Activated CD8-positive, alpha-beta T cell treated with anti-CD3 and anti-CD28 coated beads for 36 hours (primary cell): ENCODE measurements around the gene PIP5K1B. TPM values are rescaled to one million over a fixed set of nuclear protein-coding genes. Genes with fewer than 3 reads are reported as not detected.

ENCODE experiments used
- ATAC-seq: fragments of 200-7000 bp; cut with Tn5 transposase; one replicate; pipeline ENCODE4 v1.10.0; 2021; ENCODE audit warnings: mild to moderate bottlenecking, moderate library complexity
- CTCF ChIA-PET: fragments of 350-600 bp; sonication (Branson Sonifier 250); formaldehyde crosslinking; loops from one replicate; lab custom pipeline; 2021; ENCODE audit warnings: antibody characterized with exemption; lab: Charles Lee
- POLR2A ChIA-PET: fragments of 350-600 bp; sonication (Branson Sonifier 250); formaldehyde crosslinking; loops from one replicate; lab custom pipeline; 2021; ENCODE audit warnings: antibody characterized with exemption; lab: Charles Lee
- DNase-seq: peaks from one replicate; pipeline ENCODE4 v3.0.0-alpha.2; 2020
- H3K27ac Mint-ChIP-seq: one replicate; pipeline ENCODE4 v1.8.0; 2021; ENCODE audit warnings: mild to moderate bottlenecking, mixed read lengths
- H3K27me3 Mint-ChIP-seq: one replicate; pipeline ENCODE4 v1.8.0; 2021; ENCODE audit warnings: mixed read lengths
- H3K36me3 Mint-ChIP-seq: one replicate; pipeline ENCODE4 v1.8.0; 2021; ENCODE audit warnings: low read depth, mixed read lengths
- H3K4me1 Mint-ChIP-seq: one replicate; pipeline ENCODE4 v1.8.0; 2021; ENCODE audit warnings: low read depth, mixed read lengths
- H3K4me3 Mint-ChIP-seq: one replicate; pipeline ENCODE4 v1.8.0; 2021; ENCODE audit warnings: mild to moderate bottlenecking, moderate library complexity, mixed read lengths
- H3K9me3 Mint-ChIP-seq: one replicate; pipeline ENCODE4 v1.8.0; 2021; ENCODE audit warnings: mixed read lengths
- CTCF ChIP-seq: fragments of 200-600 bp; IDR thresholded peaks from one replicate; pipeline ENCODE4 v1.8.0; 2022; ENCODE audit warnings: antibody characterized with exemption, mild to moderate bottlenecking
- intact Hi-C: fragments of 100-400 bp; cut with micrococcal nuclease; formaldehyde crosslinking; loops from one replicate; pipeline ENCODE4 v1.10.0; 2022
- total RNA-seq, 2 experiments: library from RNA; stranded (reverse); gene quantifications; one replicate each; pipeline ENCODE4 v1.2.3, GENCODE V29; 2021

PIP5K1B gene
- total RNA-seq, 2 experiments from 2014 or later = 0.43 to 0.98 TPM

DNA sequence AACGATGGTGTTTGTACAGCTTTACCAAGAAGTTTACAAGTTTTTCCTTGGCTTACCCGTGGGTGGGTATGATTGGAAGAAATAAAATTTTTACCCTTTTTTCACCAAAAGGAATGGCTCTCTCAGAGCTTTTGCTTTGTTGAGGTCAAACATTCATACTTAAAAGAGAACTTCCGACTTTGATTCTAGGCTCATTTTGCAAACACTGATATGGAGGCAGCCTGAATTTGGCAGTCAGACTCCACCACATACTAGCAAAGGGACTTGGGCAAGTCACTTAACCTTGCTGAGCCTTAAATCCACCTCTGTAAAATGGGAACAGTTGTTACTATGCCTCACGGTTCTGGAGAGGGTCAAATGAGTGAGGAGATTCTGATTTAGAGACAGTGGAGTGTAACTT lies 155.4 kb downstream of the PIP5K1B start:
- ATAC-seq = no peak

GRCh38 chr9:68861436-68861835 lies 156.4 kb downstream of the PIP5K1B start:
- no peaks in the 10 kb centered on the region for H3K9me3 Mint-ChIP-seq
- intact Hi-C loops = no loop called here
- DNase-seq (no peak), ATAC-seq (no peak)
- no peaks in the 10 kb centered on the region for H3K36me3 Mint-ChIP-seq
- ChIA-PET CTCF (no interaction called here), POLR2A (no interaction called here)
- no peak overlapping the region for H3K27ac Mint-ChIP-seq
- no peaks in the 10 kb centered on the region for H3K4me1 Mint-ChIP-seq
- no peak overlapping the region for H3K4me3 Mint-ChIP-seq
- H3K27me3 Mint-ChIP-seq = peaks cover under 1% of the 10 kb centered on the region
- no peak for TF ChIP-seq CTCF

More for the DNA sequence above, 155.4 kb downstream of the PIP5K1B start:
- intact Hi-C loops = no loop called here
- ChIA-PET POLR2A (no interaction called here), CTCF (no interaction called here)
- no peak for TF ChIP-seq CTCF
- Mint-ChIP-seq H3K4me1 (no peaks in the 10 kb centered on the region), H3K36me3 (no peaks in the 10 kb centered on the region), H3K27me3 (peaks cover 4% of the 10 kb centered on the region), H3K4me3 (no peak overlapping the region), H3K27ac (no peak overlapping the region), H3K9me3 (no peaks in the 10 kb centered on the region)
- DNase-seq = no peak

DNA sequence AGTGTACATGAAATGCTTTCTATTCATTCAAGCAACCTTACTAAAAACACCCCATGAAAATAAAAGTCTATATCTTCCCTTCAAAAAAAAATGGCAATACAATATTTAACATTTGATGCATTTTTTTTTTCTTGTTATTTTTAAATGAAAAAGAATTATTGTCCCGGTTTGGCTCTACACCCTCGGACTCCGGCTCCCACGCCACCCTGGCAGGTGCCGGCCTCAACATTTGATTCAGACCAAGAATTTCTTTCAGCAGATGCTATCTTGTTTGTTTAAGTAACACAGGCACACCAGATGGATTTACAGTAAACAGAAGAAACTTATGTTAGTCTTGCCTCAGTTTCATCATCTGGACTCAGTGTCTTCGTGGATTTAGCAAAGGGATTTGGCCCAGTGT lies 162.0 kb downstream of the PIP5K1B start:
- Mint-ChIP-seq H3K27ac (no peak overlapping the region), H3K4me1 (no peaks in the 10 kb centered on the region), H3K36me3 (no peaks in the 10 kb centered on the region), H3K27me3 (no peaks in the 10 kb centered on the region), H3K9me3 (no peaks in the 10 kb centered on the region), H3K4me3 (no peak overlapping the region)
- intact Hi-C loops = loop anchor here (5.0 kb wide), 1 partner anchor 50 kb away; no protein-coding TSS in a partner anchor
- CTCF ChIA-PET = no interaction called here
- ATAC-seq = no peak
- TF ChIP-seq CTCF = no peak
- no peak for DNase-seq
- POLR2A ChIA-PET = no interaction called here

DNA sequence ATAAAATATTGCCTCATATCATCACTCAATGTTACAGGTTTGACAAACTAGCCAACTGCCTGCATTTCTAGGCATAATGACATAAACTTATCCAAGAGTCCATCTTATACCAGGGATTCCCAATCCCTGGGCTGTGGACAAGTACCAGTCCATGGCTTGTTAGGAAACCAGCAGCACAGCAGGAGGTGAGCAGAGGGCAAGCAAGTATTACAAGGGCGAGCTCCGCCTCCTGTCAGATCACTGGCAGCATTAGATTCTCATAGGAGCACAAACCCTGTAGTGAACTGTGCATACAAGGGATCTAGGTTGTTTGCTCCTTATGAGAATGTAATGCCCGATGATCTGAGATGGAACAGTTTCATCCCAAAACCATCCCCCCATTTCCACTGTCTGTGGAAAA lies 164.0 kb downstream of the PIP5K1B start:
- no peaks in the 10 kb centered on the region for H3K4me1 Mint-ChIP-seq
- DNase-seq = no peak
- peaks cover 4% of the 10 kb centered on the region for H3K27me3 Mint-ChIP-seq
- H3K9me3 Mint-ChIP-seq = no peaks in the 10 kb centered on the region
- no peak for TF ChIP-seq CTCF
- ChIA-PET POLR2A (interaction anchor here (1.2 kb wide), 1 partner anchor 12 kb away, joined by 4 read pairs; no protein-coding TSS in a partner anchor), CTCF (no interaction called here)
- H3K4me3 Mint-ChIP-seq = no peak overlapping the region
- ATAC-seq = no peak
- no peak overlapping the region for H3K27ac Mint-ChIP-seq
- no peaks in the 10 kb centered on the region for H3K36me3 Mint-ChIP-seq
- intact Hi-C loops = loop anchor here (5.0 kb wide), 1 partner anchor 52 kb away; no protein-coding TSS in a partner anchor

DNA sequence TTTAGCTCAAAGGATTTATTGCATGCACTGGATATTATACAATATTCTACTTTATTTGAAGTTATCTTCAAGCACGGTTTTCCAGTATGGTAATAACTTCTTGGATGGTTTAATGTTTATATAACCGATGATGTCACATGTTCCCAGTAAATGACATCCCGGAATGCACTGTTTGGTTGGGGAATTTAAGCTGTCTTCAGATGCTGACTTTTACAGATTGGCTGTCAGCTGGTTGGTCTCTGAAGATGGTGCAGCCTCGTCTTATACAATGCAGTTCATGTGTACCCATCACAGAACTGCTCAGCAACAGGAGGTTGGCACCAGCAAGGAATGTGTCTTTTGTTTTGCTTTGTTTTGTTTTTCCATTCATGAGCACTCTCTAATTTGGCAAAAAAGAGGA lies 165.0 kb downstream of the PIP5K1B start:
- Mint-ChIP-seq H3K4me1 (no peaks in the 10 kb centered on the region), H3K27me3 (peaks cover 4% of the 10 kb centered on the region), H3K36me3 (no peaks in the 10 kb centered on the region), H3K4me3 (no peak overlapping the region), H3K9me3 (no peaks in the 10 kb centered on the region), H3K27ac (no peak overlapping the region)
- POLR2A ChIA-PET = no interaction called here
- TF ChIP-seq CTCF = no peak
- DNase-seq = no peak
- CTCF ChIA-PET = no interaction called here
- intact Hi-C loops = no loop called here
- no peak for ATAC-seq
